ENCODE results near the gene AQP4.

AQP4 gene

GRCh38 chr18:26875040-26875654 is 9.6 kb upstream of the AQP4 start:
- H4K12ac ChIP-seq (ENCODE audit: low read depth, low read length): no peak overlapping the region
- no CpG with 5 or more reads among the region's 2 CpGs for WGBS (ENCODE audit: extremely low coverage, insufficient coverage, insufficient read length)
- no peaks in the 10 kb centered on the region for H3K9me3 ChIP-seq (ENCODE audit: insufficient read depth, low read depth, low read length)
- no peak overlapping the region for H2BK5ac ChIP-seq (ENCODE audit: low read depth, low read length, poor library complexity)
- H2BK120ac ChIP-seq (ENCODE audit: insufficient read depth, low read length, poor library complexity): no peak overlapping the region
- H2AFZ ChIP-seq (ENCODE audit: insufficient read depth, low read length, poor library complexity): no peak overlapping the region
- H3K4ac ChIP-seq (ENCODE audit: low read depth, low read length): no peak overlapping the region
- no peak overlapping the region for H3K14ac ChIP-seq (ENCODE audit: low read length)
- no peaks in the 10 kb centered on the region for H3K79me1 ChIP-seq (ENCODE audit: low read length)
- H3K9ac ChIP-seq (ENCODE audit: low read length): no peak overlapping the region
- H3K27ac ChIP-seq (ENCODE audit: low read depth, low read length): no peak overlapping the region
- H3K36me3 ChIP-seq (ENCODE audit: control insufficient read depth in 1 of 2, insufficient read depth in 2 of 2, low read length in 2 of 2): no peaks in the 10 kb centered on the region
- no peaks in the 10 kb centered on the region for H3K79me2 ChIP-seq (ENCODE audit: control insufficient read depth, insufficient read depth, low read length, poor library complexity)
- H3K27me3 ChIP-seq (ENCODE audit: insufficient read depth, low read length): no peaks in the 10 kb centered on the region
- H4K8ac ChIP-seq (ENCODE audit: low read depth, low read length): no peak overlapping the region
- H3K4me1 ChIP-seq (ENCODE audit: control insufficient read depth in 1 of 2, insufficient read depth in 2 of 2, low read length in 2 of 2): no peaks in the 10 kb centered on the region
- H2AK5ac ChIP-seq (ENCODE audit: low read length): no peak overlapping the region
- no peak overlapping the region for H3K23ac ChIP-seq (ENCODE audit: low read length)
- H2BK12ac ChIP-seq (ENCODE audit: low read length): no peak overlapping the region
- no peak overlapping the region for H3K4me2 ChIP-seq (ENCODE audit: low read length)
- H4K91ac ChIP-seq (ENCODE audit: low read depth, low read length): no peak overlapping the region
- no peak overlapping the region for H3K18ac ChIP-seq (ENCODE audit: low read length)
- DNase-seq: no peak
- no peak overlapping the region for H3K4me3 ChIP-seq (ENCODE audit: low read depth, low read length)

DNA sequence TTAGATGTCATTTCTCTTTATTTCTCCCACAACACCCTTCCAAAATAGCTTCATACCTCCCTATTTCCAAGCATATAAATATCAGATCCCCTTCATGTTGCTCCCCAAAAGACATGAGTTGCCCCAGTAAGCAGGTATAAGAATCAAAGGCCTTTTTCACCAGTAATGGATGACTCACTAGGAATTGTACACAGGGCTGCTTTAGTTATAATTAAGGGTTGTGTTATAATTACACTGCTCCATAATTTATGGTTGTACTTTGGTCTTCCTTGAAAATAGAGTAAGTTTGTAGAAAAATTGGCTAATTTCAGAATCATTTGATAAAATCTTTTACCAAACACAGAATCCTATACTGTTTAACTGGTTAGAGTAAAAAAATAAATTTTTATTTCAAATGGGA is 8.8 kb upstream of the AQP4 start:
- Histone ChIP-seq H2AK5ac (ENCODE audit: low read length) (no peak overlapping the region), H3K4ac (ENCODE audit: low read depth, low read length) (no peak overlapping the region), H2BK5ac (ENCODE audit: low read depth, low read length, poor library complexity) (no peak overlapping the region), H3K36me3 (ENCODE audit: control insufficient read depth in 1 of 2, insufficient read depth in 2 of 2, low read length in 2 of 2) (no peaks in the 10 kb centered on the region), H2BK120ac (ENCODE audit: insufficient read depth, low read length, poor library complexity) (no peak overlapping the region), H4K91ac (ENCODE audit: low read depth, low read length) (no peak overlapping the region), H2BK12ac (ENCODE audit: low read length) (no peak overlapping the region), H3K79me1 (ENCODE audit: low read length) (no peaks in the 10 kb centered on the region), H3K9me3 (ENCODE audit: insufficient read depth, low read depth, low read length) (no peaks in the 10 kb centered on the region), H3K27ac (ENCODE audit: low read depth, low read length) (no peak overlapping the region), H4K12ac (ENCODE audit: low read depth, low read length) (no peak overlapping the region), H3K4me2 (ENCODE audit: low read length) (no peak overlapping the region), H3K18ac (ENCODE audit: low read length) (no peak overlapping the region), H3K4me1 (ENCODE audit: control insufficient read depth in 1 of 2, insufficient read depth in 2 of 2, low read length in 2 of 2) (no peaks in the 10 kb centered on the region), H3K23ac (ENCODE audit: low read length) (no peak overlapping the region), H4K8ac (ENCODE audit: low read depth, low read length) (no peak overlapping the region), H3K79me2 (ENCODE audit: control insufficient read depth, insufficient read depth, low read length, poor library complexity) (no peaks in the 10 kb centered on the region), H3K4me3 (ENCODE audit: low read depth, low read length) (no peak overlapping the region), H3K14ac (ENCODE audit: low read length) (no peak overlapping the region), H3K9ac (ENCODE audit: low read length) (no peak overlapping the region), H2AFZ (ENCODE audit: insufficient read depth, low read length, poor library complexity) (no peak overlapping the region), H3K27me3 (ENCODE audit: insufficient read depth, low read length) (no peaks in the 10 kb centered on the region)
- DNase-seq: no peak

GRCh38 chr18:26869640-26870039 is 4.1 kb upstream of the AQP4 start:
- H2BK120ac ChIP-seq (ENCODE audit: insufficient read depth, low read length, poor library complexity): no peak overlapping the region
- H3K23ac ChIP-seq (ENCODE audit: low read length): no peak overlapping the region
- H3K4me3 ChIP-seq (ENCODE audit: low read depth, low read length): no peak overlapping the region
- no peak for DNase-seq
- H4K91ac ChIP-seq (ENCODE audit: low read depth, low read length): no peak overlapping the region
- no peak overlapping the region for H3K4me2 ChIP-seq (ENCODE audit: low read length)
- H3K4ac ChIP-seq (ENCODE audit: low read depth, low read length): no peak overlapping the region
- no peaks in the 10 kb centered on the region for H3K79me1 ChIP-seq (ENCODE audit: low read length)
- no peaks in the 10 kb centered on the region for H3K27me3 ChIP-seq (ENCODE audit: insufficient read depth, low read length)
- H3K14ac ChIP-seq (ENCODE audit: low read length): no peak overlapping the region
- no peaks in the 10 kb centered on the region for H3K36me3 ChIP-seq (ENCODE audit: control insufficient read depth in 1 of 2, insufficient read depth in 2 of 2, low read length in 2 of 2)
- H2BK12ac ChIP-seq (ENCODE audit: low read length): no peak overlapping the region
- no peak overlapping the region for H2BK5ac ChIP-seq (ENCODE audit: low read depth, low read length, poor library complexity)
- H4K12ac ChIP-seq (ENCODE audit: low read depth, low read length): no peak overlapping the region
- H2AK5ac ChIP-seq (ENCODE audit: low read length): no peak overlapping the region
- no peak overlapping the region for H2AFZ ChIP-seq (ENCODE audit: insufficient read depth, low read length, poor library complexity)
- no peak overlapping the region for H3K27ac ChIP-seq (ENCODE audit: low read depth, low read length)
- H3K9ac ChIP-seq (ENCODE audit: low read length): no peak overlapping the region
- H3K18ac ChIP-seq (ENCODE audit: low read length): no peak overlapping the region
- WGBS (ENCODE audit: extremely low coverage, insufficient coverage, insufficient read length): no CpG with 5 or more reads among the region's 1 CpG
- H3K79me2 ChIP-seq (ENCODE audit: control insufficient read depth, insufficient read depth, low read length, poor library complexity): no peaks in the 10 kb centered on the region
- H4K8ac ChIP-seq (ENCODE audit: low read depth, low read length): no peak overlapping the region
- no peaks in the 10 kb centered on the region for H3K4me1 ChIP-seq (ENCODE audit: control insufficient read depth in 1 of 2, insufficient read depth in 2 of 2, low read length in 2 of 2)
- no peaks in the 10 kb centered on the region for H3K9me3 ChIP-seq (ENCODE audit: insufficient read depth, low read depth, low read length)

- H2BK120ac ChIP-seq (ENCODE audit: insufficient read depth, low read length, poor library complexity): no peak overlapping the region
- H3K4ac ChIP-seq (ENCODE audit: low read depth, low read length): no peak overlapping the region
- DNase-seq: no peak
- no peaks in the 10 kb centered on the region for H3K79me2 ChIP-seq (ENCODE audit: control insufficient read depth, insufficient read depth, low read length, poor library complexity)
- H3K79me1 ChIP-seq (ENCODE audit: low read length): no peaks in the 10 kb centered on the region
- no CpG with 5 or more reads among the region's 6 CpGs for WGBS (ENCODE audit: extremely low coverage, insufficient coverage, insufficient read length)
- H3K18ac ChIP-seq (ENCODE audit: low read length): no peak overlapping the region
- H2AFZ ChIP-seq (ENCODE audit: insufficient read depth, low read length, poor library complexity): no peak overlapping the region
- no peaks in the 10 kb centered on the region for H3K36me3 ChIP-seq (ENCODE audit: control insufficient read depth in 1 of 2, insufficient read depth in 2 of 2, low read length in 2 of 2)
- no peaks in the 10 kb centered on the region for H3K9me3 ChIP-seq (ENCODE audit: insufficient read depth, low read depth, low read length)
- H3K27ac ChIP-seq (ENCODE audit: low read depth, low read length): no peak overlapping the region
- no peak overlapping the region for H3K14ac ChIP-seq (ENCODE audit: low read length)
- H2AK5ac ChIP-seq (ENCODE audit: low read length): no peak overlapping the region
- no peak overlapping the region for H4K91ac ChIP-seq (ENCODE audit: low read depth, low read length)
- H3K9ac ChIP-seq (ENCODE audit: low read length): no peak overlapping the region
- H3K27me3 ChIP-seq (ENCODE audit: insufficient read depth, low read length): no peaks in the 10 kb centered on the region
- no peak overlapping the region for H3K4me3 ChIP-seq (ENCODE audit: low read depth, low read length)
- no peak overlapping the region for H2BK12ac ChIP-seq (ENCODE audit: low read length)
- H4K8ac ChIP-seq (ENCODE audit: low read depth, low read length): no peak overlapping the region
- no peak overlapping the region for H2BK5ac ChIP-seq (ENCODE audit: low read depth, low read length, poor library complexity)
- H4K12ac ChIP-seq (ENCODE audit: low read depth, low read length): no peak overlapping the region
- no peak overlapping the region for H3K4me2 ChIP-seq (ENCODE audit: low read length)
- H3K23ac ChIP-seq (ENCODE audit: low read length): no peak overlapping the region
- H3K4me1 ChIP-seq (ENCODE audit: control insufficient read depth in 1 of 2, insufficient read depth in 2 of 2, low read length in 2 of 2): no peaks in the 10 kb centered on the region
These were observed 3.6 kb upstream of the AQP4 start for GRCh38 chr18:26868968-26869586.
